AML-193 (cell line): ENCODE results near the gene RIMBP2.

Experiments used
- DNase-seq, 2 experiments: peaks; one replicate each; lab custom pipeline; 2025; lab: John Stamatoyannopoulos, UW

RIMBP2 gene

GRCh38 chr12:130461839-130462557 lies 254.1 kb downstream of the RIMBP2 start:
- DNase-seq: no peak

GRCh38 chr12:130461447-130461815 lies 254.7 kb downstream of the RIMBP2 start:
- DNase-seq: no peak

DNA sequence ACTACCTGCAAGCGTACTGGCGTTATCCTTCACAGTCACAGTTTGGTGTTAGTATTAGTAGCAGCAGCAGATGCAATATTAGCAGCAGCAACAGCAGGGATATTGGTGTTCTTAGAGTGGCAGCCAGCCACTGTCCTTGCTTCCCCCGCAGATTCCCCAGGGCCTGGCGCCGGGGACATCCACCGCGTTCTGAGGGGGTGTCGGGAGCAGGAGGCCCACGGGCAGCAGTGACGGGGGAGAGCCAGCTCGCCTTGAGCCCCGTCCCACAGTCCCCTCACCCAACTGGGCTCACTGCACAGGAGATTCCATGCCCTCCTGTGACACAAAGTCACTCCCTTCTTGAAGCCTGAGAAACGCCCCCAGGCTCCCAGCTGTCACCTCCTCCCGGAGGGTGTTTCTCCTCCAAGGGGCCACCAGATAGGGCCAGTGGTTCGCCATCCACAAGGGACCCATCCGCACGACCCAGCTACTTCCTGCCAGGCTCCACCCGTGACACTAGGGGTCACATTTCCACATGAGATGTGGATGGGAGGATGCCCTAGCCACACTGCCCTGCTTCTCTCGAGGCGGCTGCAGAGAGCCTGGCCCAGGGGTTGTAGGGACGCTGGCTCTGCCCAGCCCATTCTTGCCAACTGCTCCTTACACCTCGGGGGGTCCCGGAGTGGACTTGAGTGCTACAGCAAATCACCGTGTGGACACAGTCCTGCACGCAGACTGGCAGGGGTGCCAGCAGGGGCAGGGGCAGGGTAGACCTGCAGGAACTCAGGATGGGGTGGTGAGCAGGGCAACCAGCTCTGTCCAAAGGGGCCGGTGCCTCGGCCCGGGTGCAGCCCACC lies 255.3 kb downstream of the RIMBP2 start:
- no peak for DNase-seq

DNA sequence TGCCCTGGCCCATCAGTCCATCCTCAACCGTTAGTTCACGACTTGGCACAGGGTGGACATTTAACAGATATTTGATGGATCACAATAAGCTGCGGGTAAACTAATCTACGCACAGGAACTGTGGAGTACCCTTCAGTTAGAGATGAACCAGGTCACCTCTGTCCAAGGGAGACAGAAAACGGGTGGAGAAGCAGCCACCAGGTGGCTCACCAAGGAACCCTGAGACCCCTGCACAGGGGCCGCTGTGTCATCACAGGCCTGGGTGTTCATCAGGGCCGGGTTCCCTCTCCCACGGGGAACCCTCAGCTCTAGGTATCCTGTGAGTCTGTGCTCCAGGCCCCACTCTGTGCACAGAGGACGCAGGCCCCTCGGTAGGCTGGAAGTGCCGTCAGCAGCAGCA lies 256.2 kb downstream of the RIMBP2 start:
- no peak for DNase-seq

DNA sequence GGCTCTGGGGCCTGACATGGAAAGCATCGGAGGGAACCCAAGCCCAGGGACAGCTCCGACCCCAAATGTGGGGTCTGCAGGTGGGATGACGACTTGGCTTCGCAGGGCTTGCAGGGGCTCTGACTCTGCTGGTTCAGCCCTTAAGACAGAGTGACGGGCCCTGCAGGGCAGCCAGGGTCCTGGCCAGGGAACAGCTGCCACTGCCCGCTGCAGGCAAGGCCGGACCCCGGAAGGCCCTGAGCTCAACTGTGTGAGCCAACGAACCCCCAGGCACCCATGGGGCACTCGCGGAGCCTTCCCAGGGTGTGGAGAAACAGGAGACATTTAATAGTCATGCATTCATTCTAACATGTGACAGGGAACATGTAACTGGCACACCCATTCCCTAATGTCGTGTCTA lies 257.8 kb downstream of the RIMBP2 start:
- DNase-seq: no peak

- DNase-seq: no peak
Observed at GRCh38 chr12:130457215-130457614, 258.9 kb downstream of the RIMBP2 start.

DNA sequence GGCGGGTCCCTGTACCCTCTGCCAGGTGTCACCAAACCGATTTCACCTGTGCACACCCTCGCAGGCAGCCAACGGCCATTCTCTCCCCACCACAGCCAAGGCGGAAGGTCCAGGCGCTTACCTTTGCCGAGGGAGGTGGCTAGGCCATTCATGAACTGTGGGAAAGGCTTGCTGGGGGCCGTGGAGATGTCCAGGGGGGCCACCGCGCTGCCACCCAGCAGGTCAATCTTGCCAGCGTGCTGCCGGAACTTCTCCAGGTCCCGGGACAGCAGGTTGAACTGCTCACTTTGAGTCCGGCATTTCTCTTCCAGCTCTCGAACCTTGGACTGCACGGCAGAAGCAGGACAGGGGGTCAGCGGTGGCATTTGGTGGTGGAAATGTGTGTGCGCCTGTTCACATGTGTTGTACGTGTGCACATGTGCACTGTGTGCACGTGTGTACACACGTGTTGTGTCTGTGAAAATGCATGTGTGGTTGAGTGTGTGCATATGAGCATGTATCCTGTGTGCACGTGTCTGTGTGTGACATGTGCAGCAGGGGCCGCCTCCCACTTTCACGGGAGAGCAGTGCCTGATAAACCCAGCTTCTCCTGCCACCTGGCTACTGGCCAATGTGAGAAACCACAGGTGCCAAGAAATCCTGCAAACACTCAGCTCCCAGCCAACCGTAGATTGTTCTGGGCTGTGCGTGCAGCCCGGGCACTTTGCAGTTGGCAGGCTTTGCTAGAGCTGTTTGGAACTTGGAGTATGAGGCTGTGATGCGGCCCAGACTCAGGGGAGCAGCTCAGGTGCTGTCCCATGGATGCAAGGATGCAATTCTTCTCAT lies 259.5 kb downstream of the RIMBP2 start:
- no peak for DNase-seq

DNA sequence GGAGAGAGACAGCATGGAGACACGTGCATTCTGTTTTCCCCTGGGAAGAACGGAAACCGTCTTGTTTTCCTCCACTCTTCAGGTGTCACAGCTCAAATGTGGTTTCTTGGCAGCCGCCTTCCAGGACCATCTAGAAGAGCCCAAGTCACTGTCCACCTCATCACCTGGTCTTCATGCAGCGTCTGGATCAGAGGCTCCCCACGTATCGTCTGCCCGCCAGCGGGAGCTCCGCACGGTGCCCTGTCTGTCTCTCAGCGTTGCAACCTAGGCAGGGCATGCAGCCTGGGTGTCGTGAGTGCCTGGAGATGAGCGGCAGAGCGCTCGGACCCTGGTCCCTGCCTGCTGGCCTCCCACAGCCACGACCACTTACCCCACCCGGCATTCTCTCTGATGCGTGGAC lies 260.9 kb downstream of the RIMBP2 start:
- no peak for DNase-seq

DNA sequence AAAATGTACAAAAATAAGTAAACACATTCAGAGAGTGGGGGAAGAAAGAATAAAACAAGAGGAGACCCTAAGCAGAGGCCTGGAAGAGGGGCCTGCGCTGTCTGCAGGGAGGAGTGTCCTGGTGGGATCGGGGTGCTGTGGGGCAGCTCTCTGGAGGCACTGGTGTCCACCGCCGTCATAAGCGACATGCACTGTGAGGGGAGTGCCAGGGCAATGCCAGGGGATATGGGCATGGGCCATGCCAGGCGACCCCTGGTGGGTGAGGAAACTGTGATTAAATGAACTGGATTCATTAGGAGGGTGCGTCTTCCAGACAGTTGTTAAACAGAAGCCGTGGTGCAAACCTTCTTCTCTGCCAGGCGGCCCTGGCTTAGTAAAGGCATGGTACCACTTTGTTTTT lies 261.8 kb downstream of the RIMBP2 start:
- no peak for DNase-seq

GRCh38 chr12:130452546-130452945 lies 263.6 kb downstream of the RIMBP2 start:
- no peak for DNase-seq

DNA sequence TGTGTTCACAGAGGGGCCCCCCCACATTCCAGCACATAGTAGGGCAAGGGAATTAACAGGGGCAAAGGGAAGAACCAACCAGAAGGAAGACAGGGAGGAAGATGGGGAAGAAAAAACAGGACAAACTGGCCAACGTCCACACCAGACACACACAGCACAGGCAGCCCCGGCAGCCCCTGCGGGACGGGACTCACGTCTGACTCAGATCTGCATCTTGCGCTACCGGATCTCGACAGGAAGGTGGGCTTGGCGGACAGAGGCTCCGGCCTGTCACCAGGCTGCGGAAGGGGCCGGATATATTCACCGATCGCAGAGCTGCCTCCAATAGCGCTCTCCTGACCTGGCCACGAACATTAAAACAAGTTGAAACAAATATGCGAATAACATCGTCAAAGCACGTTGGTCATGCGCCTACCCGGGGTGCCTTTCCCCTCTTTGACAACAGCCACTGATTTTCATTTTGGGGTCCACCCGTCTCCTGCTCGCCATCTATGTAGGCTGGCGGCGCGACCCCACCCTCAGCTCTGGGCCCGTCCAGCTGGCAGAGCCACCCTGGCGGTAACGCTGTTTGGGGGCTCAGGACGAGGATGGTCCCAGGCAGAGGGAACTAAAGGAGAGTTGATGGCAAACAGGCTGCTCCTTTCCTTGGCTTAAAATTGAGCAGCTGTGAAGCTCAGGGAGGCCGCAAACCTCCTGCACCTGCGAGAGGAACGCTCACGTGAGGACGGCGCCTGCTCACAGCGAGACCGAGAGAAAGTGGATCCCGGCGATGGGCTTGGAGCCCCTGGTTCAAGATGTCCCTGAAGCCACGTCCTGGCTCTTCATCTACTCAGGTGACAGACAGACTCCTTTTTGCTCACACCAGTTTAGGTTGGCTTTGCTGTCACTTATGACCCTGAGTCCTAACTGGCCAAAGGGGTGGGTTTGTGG lies 264.8 kb downstream of the RIMBP2 start:
- no peak for DNase-seq

DNA sequence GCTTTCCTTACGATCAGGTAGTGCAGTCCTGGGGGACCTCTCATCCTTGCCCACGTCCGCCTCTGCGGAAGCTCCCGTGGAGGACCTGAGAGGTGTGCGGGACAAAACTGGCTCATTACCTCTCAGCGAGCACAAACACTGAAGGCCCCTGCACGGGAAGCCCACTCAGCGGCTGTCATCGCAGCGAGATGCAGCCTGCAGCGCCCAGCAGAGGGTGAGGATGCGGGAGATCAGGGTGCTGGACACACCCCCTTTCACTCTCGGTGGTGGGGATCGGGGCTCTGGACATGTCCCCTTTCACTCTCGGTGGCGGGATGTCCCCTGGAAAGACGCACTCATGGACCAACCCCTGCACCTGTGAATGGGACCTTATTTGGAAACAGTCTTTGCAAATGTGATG lies 266.8 kb downstream of the RIMBP2 start:
- DNase-seq: no peak

GRCh38 chr12:130448044-130448821 lies 267.9 kb downstream of the RIMBP2 start:
- DNase-seq: no peak

DNA sequence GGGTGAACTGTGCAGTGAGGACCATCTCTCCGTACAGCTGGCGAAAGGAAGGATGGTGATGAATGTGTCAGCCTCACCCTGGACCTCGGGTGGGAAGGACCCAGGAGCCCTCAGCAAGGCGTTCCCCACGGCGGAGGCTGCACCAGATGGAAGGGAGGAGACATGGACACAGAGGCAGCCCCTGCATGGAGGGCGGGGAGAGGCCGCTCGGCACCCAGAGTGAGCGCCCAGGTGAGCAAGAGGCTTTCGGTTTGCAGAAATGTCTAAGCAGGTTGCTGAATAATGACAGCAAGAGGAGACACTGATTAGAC lies 268.5 kb downstream of the RIMBP2 start:
- no peak for DNase-seq

GRCh38 chr12:130446846-130447654 lies 269.0 kb downstream of the RIMBP2 start:
- no peak for DNase-seq

DNA sequence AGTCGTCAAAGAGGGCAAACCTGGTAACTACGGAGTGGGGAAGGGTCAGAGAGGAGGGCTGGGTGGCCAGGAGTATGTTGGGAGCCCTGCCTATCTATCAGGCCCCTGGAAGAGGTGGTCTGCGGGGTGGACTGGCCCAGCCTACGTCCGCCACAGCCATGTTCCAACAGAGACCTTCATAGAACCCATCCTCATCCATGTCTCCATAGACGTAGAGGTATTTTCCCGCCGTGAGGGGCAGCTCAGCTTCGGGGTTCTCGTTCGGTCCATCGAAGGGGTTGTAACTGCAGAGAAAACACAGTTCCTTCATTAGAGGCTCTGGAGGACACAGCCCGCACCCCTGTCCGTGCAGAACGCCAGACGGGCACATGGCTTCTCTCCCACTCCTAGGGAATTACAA lies 271.1 kb downstream of the RIMBP2 start:
- no peak for DNase-seq

GRCh38 chr12:130444061-130444460 lies 272.0 kb downstream of the RIMBP2 start:
- DNase-seq: no peak

DNA sequence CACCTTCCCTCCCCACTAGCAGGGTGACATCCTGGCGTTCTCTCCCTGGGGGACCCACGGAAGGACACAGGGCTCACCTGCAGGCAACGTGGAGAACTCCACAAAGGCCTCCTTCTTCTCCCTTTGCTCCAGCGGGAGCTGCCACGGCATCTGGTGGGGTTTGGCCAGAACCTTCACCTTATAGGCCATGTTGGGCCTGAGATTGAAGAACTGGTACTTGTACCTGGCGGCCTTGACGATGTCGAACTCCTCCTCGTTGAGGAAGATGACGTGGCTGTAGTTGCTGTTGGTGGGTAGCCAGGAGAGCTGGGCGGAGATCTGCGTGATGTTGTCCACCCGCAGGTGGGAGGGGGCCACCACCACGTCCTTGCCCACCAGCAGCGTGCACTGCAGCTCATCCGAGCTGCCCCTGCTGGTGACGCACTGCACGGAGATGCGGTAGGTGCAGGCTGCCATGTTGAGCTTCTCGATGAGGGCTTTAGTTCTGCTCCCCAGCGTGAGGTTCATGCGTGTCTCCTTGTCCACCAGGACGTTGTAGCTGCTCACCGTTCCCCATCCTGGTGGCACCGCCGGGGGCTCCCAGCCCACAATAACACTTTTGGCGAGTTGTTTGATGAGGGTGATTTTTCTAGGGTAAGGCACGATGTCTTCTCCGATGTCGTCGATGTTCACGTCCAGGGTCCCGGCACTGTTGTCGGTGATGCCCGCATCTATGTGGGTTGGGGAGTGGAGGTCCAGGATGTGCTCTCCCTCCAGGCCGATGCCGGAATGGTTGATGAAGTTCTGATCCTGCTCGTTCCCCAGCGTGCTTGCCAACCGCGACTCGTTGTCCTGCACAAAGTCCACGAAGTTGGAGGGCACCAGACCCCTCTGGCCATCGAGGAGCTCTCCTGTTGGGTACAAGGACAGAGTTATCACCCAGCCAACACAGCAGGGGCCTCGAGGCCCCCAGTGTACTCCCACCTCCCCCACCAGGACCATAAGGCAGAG lies 274.0 kb downstream of the RIMBP2 start:
- DNase-seq: no peak
